Uterus (tissue), 4 donors: ENCODE results near the gene KCNJ4. TPM values are rescaled to one million over a fixed set of nuclear protein-coding genes. Genes with fewer than 3 reads are reported as not detected.

Experiments used
- DNase-seq, 2 donors: peaks; one replicate each; pipeline ENCODE4 v3.0.0-alpha.2; 2019 to 2020
- H3K27ac ChIP-seq, 2 donors: fragments of 200-600 bp; sonication (generic); 1 replicate in 1 of 2; 2 replicates in 1 of 2; pipeline ENCODE4 v1.5.1; 2016 to 2018
- H3K27me3 ChIP-seq, 2 donors: fragments of 200-600 bp; sonication (generic); one replicate each; pipeline ENCODE4 v1.5.1; 2018 to 2019; ENCODE audit warnings: control low read depth in 1 of 2
- H3K36me3 ChIP-seq, 2 donors: fragments of 200-600 bp; sonication (generic); one replicate each; pipeline ENCODE4 v1.5.1; 2019; ENCODE audit warnings: control low read depth in 1 of 2
- H3K4me1 ChIP-seq, 2 donors: fragments of 200-600 bp; sonication (generic); one replicate each; pipeline ENCODE4 v1.5.1; 2018 to 2019; ENCODE audit warnings: control low read depth in 1 of 2
- H3K4me3 ChIP-seq, 2 donors: fragments of 200-600 bp; sonication (generic); 1 replicate in 1 of 2; 2 replicates in 1 of 2; pipeline ENCODE4 v1.5.1; 2018 to 2019; ENCODE audit warnings: mild to moderate bottlenecking in 1 of 2
- H3K9me3 ChIP-seq, 2 donors: fragments of 200-600 bp; sonication (generic); one replicate each; pipeline ENCODE4 v1.5.1; 2019; ENCODE audit warnings: control low read depth in 1 of 2
- POLR2A ChIP-seq, 2 donors: fragments of 450-650 bp; IDR thresholded peaks; one replicate each; pipeline ENCODE4 v1.6.1; 2016; ENCODE audit warnings: antibody characterized with exemption in 2 of 2, mild to moderate bottlenecking in 1 of 2, moderate library complexity in 1 of 2
- intact Hi-C: fragments of 100-400 bp; cut with DNase I; formaldehyde crosslinking; loops from one replicate; pipeline ENCODE4 v1.15.1; 2023; ENCODE audit warnings: low total_unique reads
- total RNA-seq, 4 donors: library from RNA; depleted of rRNA in 3 of 4; stranded (reverse); fragments of >200 nt in 3 of 4; gene quantifications; one replicate each; pipeline versions ENCODE4 v1.1.0 to v1.2.4, GENCODE V29; 2014 to 2023
- TF ChIP-seq, protein P1 (sequence below), 4 experiments: fragments of 200-600 bp in 2 of 4; fragments of 450-650 bp in 2 of 4; sonication (generic) in 2 of 4; IDR thresholded peaks; one replicate each; pipeline ENCODE4 v1.5.1; 2016 to 2019; ENCODE audit warnings: antibody characterized with exemption in 4 of 4, mild to moderate bottlenecking in 2 of 4, moderate library complexity in 1 of 4
- donor health status: DM: yes; HTN: yes; CAD: no.

KCNJ4 gene
- 1 to 10 TPM in 1 of 4 donors, under 1 TPM in 1, not detected in 2; 0.21 to 1.1 TPM for total RNA-seq

DNA sequence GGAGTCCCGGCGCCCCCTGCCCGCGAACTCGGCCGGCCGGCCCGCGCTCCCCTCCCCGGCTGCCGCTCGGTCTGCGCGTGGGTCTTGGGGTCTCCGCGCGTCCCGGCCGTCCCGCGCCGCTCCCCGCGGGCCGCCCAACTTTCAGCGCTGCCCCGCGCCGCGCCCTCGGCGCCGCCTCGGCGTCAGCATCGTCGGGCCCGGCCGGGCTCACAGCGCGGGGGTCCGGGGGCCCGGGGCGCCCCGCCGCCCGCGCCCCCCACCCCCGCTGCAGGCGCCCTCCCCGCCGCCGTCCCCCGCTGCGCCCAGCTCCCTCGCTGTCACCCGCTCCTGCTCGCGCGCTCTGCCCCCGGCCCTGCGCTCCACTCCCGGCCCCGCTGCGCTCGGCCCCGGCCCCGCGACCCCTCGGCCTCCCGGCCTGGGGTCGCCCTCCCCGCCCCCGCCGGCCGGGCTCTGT lies at the start of gene KCNJ4:
Gene KCNJ4 (minus strand): TSS at position 124 of the 454 bp plus-strand sequence. CDS start 27,067 bp downstream, outside the sequence.
- H3K9me3 ChIP-seq: no peaks in the 10 kb centered on the region
- H3K4me1 ChIP-seq: peaks cover 0 to 16% of the 10 kb centered on the region in 2 donors
- intact Hi-C loops: no loop called here
- no peak for DNase-seq
- no peak within 1 kb of the TSS for H3K27ac ChIP-seq
- no peaks in the 10 kb centered on the region for H3K36me3 ChIP-seq
- peaks cover 7 to 13% of the 10 kb centered on the region in 2 donors for H3K27me3 ChIP-seq
- no peak for TF ChIP-seq POLR2A (IDR thresholded peaks at IDR 0.05)
- TF ChIP-seq, protein P1, sequence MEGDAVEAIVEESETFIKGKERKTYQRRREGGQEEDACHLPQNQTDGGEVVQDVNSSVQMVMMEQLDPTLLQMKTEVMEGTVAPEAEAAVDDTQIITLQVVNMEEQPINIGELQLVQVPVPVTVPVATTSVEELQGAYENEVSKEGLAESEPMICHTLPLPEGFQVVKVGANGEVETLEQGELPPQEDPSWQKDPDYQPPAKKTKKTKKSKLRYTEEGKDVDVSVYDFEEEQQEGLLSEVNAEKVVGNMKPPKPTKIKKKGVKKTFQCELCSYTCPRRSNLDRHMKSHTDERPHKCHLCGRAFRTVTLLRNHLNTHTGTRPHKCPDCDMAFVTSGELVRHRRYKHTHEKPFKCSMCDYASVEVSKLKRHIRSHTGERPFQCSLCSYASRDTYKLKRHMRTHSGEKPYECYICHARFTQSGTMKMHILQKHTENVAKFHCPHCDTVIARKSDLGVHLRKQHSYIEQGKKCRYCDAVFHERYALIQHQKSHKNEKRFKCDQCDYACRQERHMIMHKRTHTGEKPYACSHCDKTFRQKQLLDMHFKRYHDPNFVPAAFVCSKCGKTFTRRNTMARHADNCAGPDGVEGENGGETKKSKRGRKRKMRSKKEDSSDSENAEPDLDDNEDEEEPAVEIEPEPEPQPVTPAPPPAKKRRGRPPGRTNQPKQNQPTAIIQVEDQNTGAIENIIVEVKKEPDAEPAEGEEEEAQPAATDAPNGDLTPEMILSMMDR (IDR thresholded peaks at IDR 0.05): no peak
- H3K4me3 ChIP-seq: peak within 1 kb of the TSS in 1 of 2 donors; percentile 21

GRCh38 chr22:38503021-38503420 lies 48.0 kb upstream of the KCNJ4 start:
- H3K36me3 ChIP-seq: no peaks in the 10 kb centered on the region
- H3K4me1 ChIP-seq: peaks cover 5 to 9% of the 10 kb centered on the region in 2 donors
- H3K27me3 ChIP-seq: no peaks in the 10 kb centered on the region
- no peaks in the 10 kb centered on the region for H3K9me3 ChIP-seq
- peak overlapping the region in 1 of 2 donors; percentile 100 for H3K27ac ChIP-seq
- intact Hi-C loops: no loop called here
- H3K4me3 ChIP-seq: peak overlapping the region in 1 of 2 donors; percentile 86
- DNase-seq: no peak
- no peak for TF ChIP-seq POLR2A (IDR thresholded peaks at IDR 0.05)
- TF ChIP-seq, protein P1 (IDR thresholded peaks at IDR 0.05): no peak

DNA sequence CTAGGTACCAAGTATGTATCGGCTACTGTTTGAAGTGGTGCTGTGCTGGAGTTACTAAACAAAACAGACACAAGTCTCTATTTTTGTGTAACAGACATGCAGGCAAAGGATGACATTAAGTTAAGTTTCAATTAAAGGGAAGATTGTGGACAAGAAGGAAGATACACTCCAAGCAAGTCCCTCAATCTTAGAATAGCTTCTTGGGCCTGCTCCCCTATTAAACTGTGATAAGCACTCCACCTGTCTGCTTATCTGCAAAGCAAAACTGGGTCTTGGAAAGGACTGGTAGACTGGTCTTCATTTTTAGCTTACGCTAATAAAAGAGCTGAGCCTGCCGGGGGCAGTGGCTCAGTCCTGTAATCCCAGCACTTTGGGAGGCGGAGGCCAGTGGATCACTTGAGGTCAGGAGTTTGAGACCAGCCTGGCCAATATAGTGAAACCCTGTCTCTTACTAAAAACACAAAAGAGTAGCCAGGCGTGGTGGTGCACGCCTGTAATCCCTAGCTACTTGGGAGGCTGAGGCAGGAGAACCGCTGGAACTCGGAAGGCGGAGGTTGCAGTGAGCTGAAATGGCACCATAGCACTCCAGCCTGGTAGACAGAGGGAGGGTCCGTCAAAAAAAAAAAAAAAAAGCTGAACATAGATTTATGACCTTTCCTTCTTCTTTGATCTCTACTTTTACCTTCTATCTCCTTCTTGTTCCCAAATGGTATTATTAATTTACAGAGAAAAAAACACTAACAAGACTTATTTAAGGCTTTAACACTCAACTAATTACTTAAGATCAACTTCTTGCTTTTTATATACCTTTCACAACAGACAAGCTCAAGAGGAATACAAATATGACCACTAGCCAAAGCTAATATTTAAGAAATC lies 47.0 kb upstream of the KCNJ4 start:
- Histone ChIP-seq H3K27me3 (no peaks in the 10 kb centered on the region), H3K27ac (peak overlapping the region in 1 of 2 donors; percentile 100), H3K9me3 (no peaks in the 10 kb centered on the region), H3K4me1 (peaks cover 8 to 9% of the 10 kb centered on the region in 2 donors), H3K36me3 (no peaks in the 10 kb centered on the region), H3K4me3 (no peak overlapping the region)
- intact Hi-C loops: no loop called here
- DNase-seq: no peak
- TF ChIP-seq, protein P1 (IDR thresholded peaks at IDR 0.05): no peak
- no peak for TF ChIP-seq POLR2A (IDR thresholded peaks at IDR 0.05)

DNA sequence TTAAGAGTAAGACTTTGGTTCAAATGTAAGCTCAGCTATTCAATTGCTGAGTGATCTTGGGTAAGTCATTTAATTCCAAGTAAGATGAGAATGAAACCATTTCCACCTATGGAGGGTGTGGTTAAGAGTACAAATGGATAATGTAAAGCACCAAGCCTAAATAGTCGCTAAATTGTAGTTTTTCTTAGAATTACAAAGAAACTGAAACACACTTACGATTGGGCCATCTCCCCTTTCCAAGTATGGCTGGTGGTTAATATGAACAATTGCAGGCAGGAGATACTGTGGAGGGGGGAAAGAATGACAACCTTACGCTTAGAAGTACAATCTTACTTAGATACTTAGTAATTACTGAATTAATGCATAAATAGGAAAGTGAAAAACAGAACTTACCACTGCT lies 42.9 kb upstream of the KCNJ4 start:
- TF ChIP-seq POLR2A (IDR thresholded peaks at IDR 0.05): no peak
- TF ChIP-seq, protein P1 (IDR thresholded peaks at IDR 0.05): no peak
- Histone ChIP-seq H3K27ac (no peak overlapping the region), H3K27me3 (no peaks in the 10 kb centered on the region), H3K4me1 (peaks cover 8 to 9% of the 10 kb centered on the region in 2 donors), H3K4me3 (no peak overlapping the region), H3K9me3 (no peaks in the 10 kb centered on the region), H3K36me3 (no peaks in the 10 kb centered on the region)
- DNase-seq: no peak
- intact Hi-C loops: no loop called here

- H3K4me1 ChIP-seq: peaks cover 0 to 8% of the 10 kb centered on the region in 2 donors
- no peak for DNase-seq
- no peak overlapping the region for H3K27ac ChIP-seq
- intact Hi-C loops: no loop called here
- no peaks in the 10 kb centered on the region for H3K27me3 ChIP-seq
- no peaks in the 10 kb centered on the region for H3K9me3 ChIP-seq
- no peak overlapping the region for H3K4me3 ChIP-seq
- TF ChIP-seq, protein P1 (IDR thresholded peaks at IDR 0.05): no peak
- TF ChIP-seq POLR2A (IDR thresholded peaks at IDR 0.05): no peak
- no peaks in the 10 kb centered on the region for H3K36me3 ChIP-seq
Measured at GRCh38 chr22:38494939-38495338, 39.9 kb upstream of the KCNJ4 start.
